Neural cell (in vitro differentiated cells): ENCODE data around the gene RNF215. TPM values are rescaled to one million over a fixed set of nuclear protein-coding genes. Genes with fewer than 3 reads are reported as not detected.

Experiments
- H2AFZ ChIP-seq: fragments of 200-600, 300-800 bp; sonication (generic), shearing (Covaris generic); 2 replicates; pipeline ENCODE4 v1.6.0; 2014; ENCODE audit warnings: low read depth, mild to moderate bottlenecking, antibody characterized with exemption, low read length, moderate library complexity
- H3F3A ChIP-seq: fragments of 200-600 bp; shearing (Covaris generic); 2 replicates; pipeline ENCODE4 v1.6.1; 2016; ENCODE audit warnings: mild to moderate bottlenecking, moderate library complexity, mixed read lengths, antibody characterized with exemption, low read length; ENCODE audit not compliant: insufficient read depth, poor library complexity, severe bottlenecking
- H3K27ac ChIP-seq: fragments of 200-600, 300-800 bp; sonication (generic), shearing (Covaris generic); 2 replicates; pipeline ENCODE4 v1.5.1; 2014; ENCODE audit warnings: mild to moderate bottlenecking, low read length, moderate library complexity
- H3K27me3 ChIP-seq: fragments of 300-800, 200-600 bp; sonication (generic), shearing (Covaris generic); 2 replicates; pipeline ENCODE4 v1.6.0; 2014; ENCODE audit warnings: mild to moderate bottlenecking, low read depth, low read length, moderate library complexity; ENCODE audit not compliant: insufficient read depth
- H3K36me3 ChIP-seq: fragments of 300-800, 200-600 bp; sonication (generic), shearing (Covaris generic); 2 replicates; pipeline ENCODE4 v1.5.1; 2014; ENCODE audit warnings: mild to moderate bottlenecking, antibody characterized with exemption, low read length, moderate library complexity; ENCODE audit not compliant: insufficient read depth
- H3K4me2 ChIP-seq: fragments of 300-800, 200-600 bp; sonication (generic), shearing (Covaris generic); 2 replicates; pipeline ENCODE4 v1.6.0; 2014; ENCODE audit warnings: mild to moderate bottlenecking, low read length
- H3K4me3 ChIP-seq: fragments of 300-800, 200-600 bp; sonication (generic), shearing (Covaris generic); 2 replicates; pipeline ENCODE4 v1.5.1; 2014; ENCODE audit warnings: mild to moderate bottlenecking, low read length, moderate library complexity
- H3K79me2 ChIP-seq: fragments of 200-600 bp; shearing (Covaris generic); replicated peaks from 2 replicates; pipeline ENCODE4 v1.6.0; 2014; ENCODE audit warnings: mild to moderate bottlenecking, low read length, moderate library complexity; ENCODE audit not compliant: insufficient read depth
- H3K9ac ChIP-seq: fragments of 300-800, 200-600 bp; sonication (generic), shearing (Covaris generic); 2 replicates; pipeline ENCODE4 v1.6.1; 2016; ENCODE audit warnings: mild to moderate bottlenecking, low read length, mixed read lengths
- H3K9me2 ChIP-seq: fragments of 200-600 bp; shearing (Covaris generic); 2 replicates; pipeline ENCODE4 v1.6.1; 2016; ENCODE audit warnings: mild to moderate bottlenecking, low read length, mixed read lengths; ENCODE audit not compliant: insufficient read depth
- H3K9me3 ChIP-seq: fragments of 200-600, 300-800 bp; sonication (generic), shearing (Covaris generic); 2 replicates; pipeline ENCODE4 v1.6.1; 2016; ENCODE audit warnings: mild to moderate bottlenecking, mixed run types, low read length, moderate library complexity, mixed read lengths
- H4K20me1 ChIP-seq: fragments of 200-600 bp; shearing (Covaris generic); 2 replicates; pipeline ENCODE4 v1.6.1; 2016; ENCODE audit warnings: mild to moderate bottlenecking, mixed run types; ENCODE audit not compliant: insufficient read depth
- EP300 ChIP-seq: fragments of 450-650 bp; conservative IDR thresholded peaks from 2 replicates; pipeline ENCODE4 v1.6.1; 2014; ENCODE audit warnings: antibody characterized with exemption, mild to moderate bottlenecking, moderate library complexity; ENCODE audit not compliant: poor library complexity, severe bottlenecking
- EZH2 ChIP-seq: fragments of 200-600, 300-800 bp; shearing (Covaris generic), sonication (generic); IDR thresholded peaks from 2 replicates; pipeline ENCODE4 v1.6.1; 2014; ENCODE audit warnings: antibody characterized with exemption, low read length, borderline replicate concordance, mild to moderate bottlenecking; ENCODE audit not compliant: insufficient read depth, poor library complexity, severe bottlenecking
- MXI1 ChIP-seq: fragments of 450-650 bp; conservative IDR thresholded peaks from 2 replicates; pipeline ENCODE4 v1.6.1; 2014; ENCODE audit warnings: antibody characterized with exemption, mild to moderate bottlenecking; ENCODE audit not compliant: poor library complexity, severe bottlenecking
- POLR2AphosphoS5 ChIP-seq: IDR thresholded peaks from 2 replicates; pipeline ENCODE4 v1.6.1; 2012
- RAD21 ChIP-seq: fragments of 450-650 bp; conservative IDR thresholded peaks from 2 replicates; pipeline ENCODE4 v1.6.1; 2014; ENCODE audit warnings: antibody characterized with exemption, mild to moderate bottlenecking, moderate library complexity
- SMC3 ChIP-seq: fragments of 450-650 bp; conservative IDR thresholded peaks from 2 replicates; pipeline ENCODE4 v1.6.1; 2014; ENCODE audit warnings: antibody characterized with exemption, mild to moderate bottlenecking, moderate library complexity; ENCODE audit not compliant: poor library complexity
- TAF1 ChIP-seq: IDR thresholded peaks from 2 replicates; pipeline ENCODE4 v1.6.1; 2012; ENCODE audit warnings: low read depth
- polyA plus RNA-seq: library from polyadenylated mRNA; depleted of rRNA; stranded (reverse); fragments of >200 nt; gene quantifications from 2 replicates; pipeline ENCODE4 v1.2.3, GENCODE V29; 2014
- TF ChIP-seq, protein P1 (sequence below): IDR thresholded peaks from 2 replicates; pipeline ENCODE4 v1.6.1; 2012; ENCODE audit warnings: borderline replicate concordance
- TF ChIP-seq, protein P2 (sequence below): fragments of 450-650 bp; IDR thresholded peaks from 2 replicates; pipeline ENCODE4 v1.5.1; 2014; ENCODE audit warnings: antibody characterized with exemption, mild to moderate bottlenecking, moderate library complexity; ENCODE audit not compliant: poor library complexity, severe bottlenecking

Gene RNF215
- polyA plus RNA-seq, 1 donor from 2014 or later, result 28.3 TPM

DNA sequence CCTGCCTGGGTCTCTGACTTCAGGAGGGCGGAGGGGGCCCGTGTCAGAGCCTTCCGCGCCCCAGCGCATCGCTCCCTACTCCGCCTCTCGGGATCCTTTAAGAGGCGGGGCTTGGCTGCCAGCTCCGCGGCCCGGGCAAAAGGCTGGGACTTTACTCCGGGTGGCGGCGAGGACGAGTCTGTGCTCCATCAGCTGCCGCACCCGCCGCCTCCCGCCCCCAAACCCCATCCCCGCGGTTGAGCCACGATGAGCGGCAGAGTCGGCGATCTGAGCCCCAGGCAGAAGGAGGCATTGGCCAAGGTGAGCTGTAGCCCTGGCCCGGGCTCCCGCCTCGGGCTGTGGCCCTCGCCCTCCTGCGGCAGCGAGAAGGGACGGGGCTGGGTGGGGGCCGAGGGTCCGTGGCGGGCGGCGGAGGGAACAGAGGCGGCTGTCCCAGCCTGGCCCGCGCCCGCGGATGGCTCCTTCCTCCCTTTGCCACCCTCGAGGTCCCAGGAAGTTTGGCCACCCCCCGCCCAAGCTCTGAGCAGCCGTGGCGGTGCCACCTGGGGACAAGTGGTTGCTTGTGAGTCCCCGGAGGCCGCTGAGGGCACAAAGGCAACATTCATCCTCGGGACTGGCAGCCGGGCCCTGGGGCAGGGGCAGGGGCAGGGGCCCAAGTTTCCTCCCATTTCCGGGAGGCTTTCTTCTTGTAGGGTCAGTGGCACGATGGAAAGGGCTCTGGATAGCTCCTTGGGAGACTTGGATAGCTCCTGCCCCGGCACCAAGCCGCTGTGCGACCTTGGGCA lies 9.9 kb upstream of the RNF215 start, which contains the start of gene SEC14L2:
SEC14L2 (plus strand) TSS at position 148 of the 785 bp plus-strand sequence; CDS start at position 247, 99 bp downstream.
- Histone ChIP-seq H3K27me3 (peaks cover 18% of the 10 kb centered on the region), H3K9me3 (no peaks in the 10 kb centered on the region), H3K9me2 (no peaks in the 10 kb centered on the region), H3K27ac (no peak within 1 kb of the TSS), H3K4me2 (peak within 1 kb of the TSS; percentile 77), H3K79me2 (no peaks in the 10 kb centered on the region), H3F3A (no peaks in the 10 kb centered on the region), H3K4me3 (peak within 1 kb of the TSS; percentile 89), H4K20me1 (no peaks in the 10 kb centered on the region), H3K9ac (peak within 1 kb of the TSS; percentile 63), H3K36me3 (no peaks in the 10 kb centered on the region), H2AFZ (no peak within 1 kb of the TSS)
- TF ChIP-seq, protein P1, sequence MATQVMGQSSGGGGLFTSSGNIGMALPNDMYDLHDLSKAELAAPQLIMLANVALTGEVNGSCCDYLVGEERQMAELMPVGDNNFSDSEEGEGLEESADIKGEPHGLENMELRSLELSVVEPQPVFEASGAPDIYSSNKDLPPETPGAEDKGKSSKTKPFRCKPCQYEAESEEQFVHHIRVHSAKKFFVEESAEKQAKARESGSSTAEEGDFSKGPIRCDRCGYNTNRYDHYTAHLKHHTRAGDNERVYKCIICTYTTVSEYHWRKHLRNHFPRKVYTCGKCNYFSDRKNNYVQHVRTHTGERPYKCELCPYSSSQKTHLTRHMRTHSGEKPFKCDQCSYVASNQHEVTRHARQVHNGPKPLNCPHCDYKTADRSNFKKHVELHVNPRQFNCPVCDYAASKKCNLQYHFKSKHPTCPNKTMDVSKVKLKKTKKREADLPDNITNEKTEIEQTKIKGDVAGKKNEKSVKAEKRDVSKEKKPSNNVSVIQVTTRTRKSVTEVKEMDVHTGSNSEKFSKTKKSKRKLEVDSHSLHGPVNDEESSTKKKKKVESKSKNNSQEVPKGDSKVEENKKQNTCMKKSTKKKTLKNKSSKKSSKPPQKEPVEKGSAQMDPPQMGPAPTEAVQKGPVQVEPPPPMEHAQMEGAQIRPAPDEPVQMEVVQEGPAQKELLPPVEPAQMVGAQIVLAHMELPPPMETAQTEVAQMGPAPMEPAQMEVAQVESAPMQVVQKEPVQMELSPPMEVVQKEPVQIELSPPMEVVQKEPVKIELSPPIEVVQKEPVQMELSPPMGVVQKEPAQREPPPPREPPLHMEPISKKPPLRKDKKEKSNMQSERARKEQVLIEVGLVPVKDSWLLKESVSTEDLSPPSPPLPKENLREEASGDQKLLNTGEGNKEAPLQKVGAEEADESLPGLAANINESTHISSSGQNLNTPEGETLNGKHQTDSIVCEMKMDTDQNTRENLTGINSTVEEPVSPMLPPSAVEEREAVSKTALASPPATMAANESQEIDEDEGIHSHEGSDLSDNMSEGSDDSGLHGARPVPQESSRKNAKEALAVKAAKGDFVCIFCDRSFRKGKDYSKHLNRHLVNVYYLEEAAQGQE, result no peak
- TF ChIP-seq RAD21 (peak; percentile 11), MXI1 (no peak), EP300 (no peak), POLR2AphosphoS5 (no peak), SMC3 (peak; percentile 22), EZH2 (no peak)
- TF ChIP-seq, protein P2, sequence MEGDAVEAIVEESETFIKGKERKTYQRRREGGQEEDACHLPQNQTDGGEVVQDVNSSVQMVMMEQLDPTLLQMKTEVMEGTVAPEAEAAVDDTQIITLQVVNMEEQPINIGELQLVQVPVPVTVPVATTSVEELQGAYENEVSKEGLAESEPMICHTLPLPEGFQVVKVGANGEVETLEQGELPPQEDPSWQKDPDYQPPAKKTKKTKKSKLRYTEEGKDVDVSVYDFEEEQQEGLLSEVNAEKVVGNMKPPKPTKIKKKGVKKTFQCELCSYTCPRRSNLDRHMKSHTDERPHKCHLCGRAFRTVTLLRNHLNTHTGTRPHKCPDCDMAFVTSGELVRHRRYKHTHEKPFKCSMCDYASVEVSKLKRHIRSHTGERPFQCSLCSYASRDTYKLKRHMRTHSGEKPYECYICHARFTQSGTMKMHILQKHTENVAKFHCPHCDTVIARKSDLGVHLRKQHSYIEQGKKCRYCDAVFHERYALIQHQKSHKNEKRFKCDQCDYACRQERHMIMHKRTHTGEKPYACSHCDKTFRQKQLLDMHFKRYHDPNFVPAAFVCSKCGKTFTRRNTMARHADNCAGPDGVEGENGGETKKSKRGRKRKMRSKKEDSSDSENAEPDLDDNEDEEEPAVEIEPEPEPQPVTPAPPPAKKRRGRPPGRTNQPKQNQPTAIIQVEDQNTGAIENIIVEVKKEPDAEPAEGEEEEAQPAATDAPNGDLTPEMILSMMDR, result no peak

DNA sequence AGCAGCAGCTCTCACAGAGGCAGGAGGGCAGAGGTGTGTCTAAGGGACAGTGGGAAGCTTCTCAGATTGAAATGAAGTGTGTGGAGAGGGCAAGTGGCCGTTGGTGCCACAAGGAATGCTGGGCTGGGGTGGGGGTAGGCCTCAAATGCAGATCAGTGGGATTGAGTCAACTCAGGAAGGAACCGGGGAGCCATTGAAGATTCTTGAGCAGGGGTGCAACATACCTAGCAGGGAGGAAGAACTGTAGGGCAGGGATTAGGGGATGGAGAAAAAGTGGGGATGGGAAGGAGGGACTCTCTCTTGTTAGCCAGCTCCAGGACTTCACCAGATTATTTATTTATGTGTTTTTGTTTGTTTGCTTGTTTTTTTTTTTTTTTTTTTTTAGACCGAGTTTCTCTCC lies 6.7 kb upstream of the RNF215 start:
- no peaks in the 10 kb centered on the region for H3K36me3 ChIP-seq
- no peaks in the 10 kb centered on the region for H3K9me2 ChIP-seq
- peaks cover 18% of the 10 kb centered on the region for H3K27me3 ChIP-seq
- H3K9me3 ChIP-seq, result no peaks in the 10 kb centered on the region
- no peaks in the 10 kb centered on the region for H3K79me2 ChIP-seq
- no peak overlapping the region for H2AFZ ChIP-seq
- H3F3A ChIP-seq, result no peaks in the 10 kb centered on the region
- no peak overlapping the region for H3K4me2 ChIP-seq
- H3K27ac ChIP-seq, result no peak overlapping the region
- H4K20me1 ChIP-seq, result no peaks in the 10 kb centered on the region
- H3K9ac ChIP-seq, result no peak overlapping the region
- no peak overlapping the region for H3K4me3 ChIP-seq
- TF ChIP-seq MXI1 (no peak), TAF1 (no peak), RAD21 (no peak), POLR2AphosphoS5 (no peak), EZH2 (no peak), EP300 (no peak), SMC3 (no peak)
- TF ChIP-seq, protein P1, result no peak
- TF ChIP-seq, protein P2, result no peak
